Measurements from ENCODE around the gene NID1.
A peak's percentile ranks its signal among the peaks of the same experiment; 100 is the strongest.
"Not testable (repeated sequence)": the region's sequence is repeated elsewhere in the genome, so short reads cannot be mapped to it uniquely, and the experiment has no call there.

DNA sequence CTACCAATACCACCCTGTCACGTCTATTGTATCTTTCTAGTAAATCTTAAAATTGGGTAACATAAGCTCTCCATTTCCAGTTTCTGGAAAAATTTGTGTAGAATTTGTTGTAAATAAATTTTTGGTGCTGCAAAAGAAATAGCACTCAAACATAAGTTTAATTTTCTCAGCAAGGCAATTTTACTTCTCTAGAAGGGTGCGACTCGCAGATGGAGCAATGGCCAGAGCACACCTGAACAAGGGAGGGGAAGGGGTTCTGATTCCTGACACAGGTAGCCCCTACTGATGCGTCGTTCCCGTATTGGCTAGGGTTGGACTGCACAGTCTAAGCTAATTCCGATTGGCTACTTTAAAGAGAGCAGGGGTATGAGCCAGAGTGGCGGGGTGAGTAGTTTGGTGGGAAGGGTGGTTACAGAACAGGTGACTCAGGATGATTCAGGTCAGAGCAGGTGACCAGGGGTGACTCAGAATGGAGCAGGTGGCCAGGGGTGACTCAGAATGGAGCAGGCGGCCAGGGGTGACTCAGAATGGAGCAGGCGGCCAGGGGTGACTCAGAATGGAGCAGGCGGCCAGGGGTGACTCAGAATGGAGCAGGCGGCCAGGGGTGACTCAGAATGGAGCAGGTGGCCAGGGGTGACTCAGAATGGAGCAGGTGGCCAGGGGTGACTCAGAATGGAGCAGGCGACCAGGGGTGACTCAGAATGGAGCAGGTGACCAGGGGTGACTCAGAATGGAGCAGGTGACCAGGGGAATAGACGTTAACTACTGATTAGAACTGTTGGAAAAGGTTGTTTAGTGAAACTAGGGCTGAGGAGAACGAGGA, 32.0 kb upstream of the NID1 start:
- TF ChIP-seq, protein P1, sequence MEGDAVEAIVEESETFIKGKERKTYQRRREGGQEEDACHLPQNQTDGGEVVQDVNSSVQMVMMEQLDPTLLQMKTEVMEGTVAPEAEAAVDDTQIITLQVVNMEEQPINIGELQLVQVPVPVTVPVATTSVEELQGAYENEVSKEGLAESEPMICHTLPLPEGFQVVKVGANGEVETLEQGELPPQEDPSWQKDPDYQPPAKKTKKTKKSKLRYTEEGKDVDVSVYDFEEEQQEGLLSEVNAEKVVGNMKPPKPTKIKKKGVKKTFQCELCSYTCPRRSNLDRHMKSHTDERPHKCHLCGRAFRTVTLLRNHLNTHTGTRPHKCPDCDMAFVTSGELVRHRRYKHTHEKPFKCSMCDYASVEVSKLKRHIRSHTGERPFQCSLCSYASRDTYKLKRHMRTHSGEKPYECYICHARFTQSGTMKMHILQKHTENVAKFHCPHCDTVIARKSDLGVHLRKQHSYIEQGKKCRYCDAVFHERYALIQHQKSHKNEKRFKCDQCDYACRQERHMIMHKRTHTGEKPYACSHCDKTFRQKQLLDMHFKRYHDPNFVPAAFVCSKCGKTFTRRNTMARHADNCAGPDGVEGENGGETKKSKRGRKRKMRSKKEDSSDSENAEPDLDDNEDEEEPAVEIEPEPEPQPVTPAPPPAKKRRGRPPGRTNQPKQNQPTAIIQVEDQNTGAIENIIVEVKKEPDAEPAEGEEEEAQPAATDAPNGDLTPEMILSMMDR (IDR thresholded peaks at IDR 0.05; ENCODE audit: low read depth, low read length, missing input control) = not testable (repeated sequence)
- TF ChIP-seq JUND (IDR thresholded peaks at IDR 0.05) = peak; percentile 98 to 99
- TF ChIP-seq, protein P2, sequence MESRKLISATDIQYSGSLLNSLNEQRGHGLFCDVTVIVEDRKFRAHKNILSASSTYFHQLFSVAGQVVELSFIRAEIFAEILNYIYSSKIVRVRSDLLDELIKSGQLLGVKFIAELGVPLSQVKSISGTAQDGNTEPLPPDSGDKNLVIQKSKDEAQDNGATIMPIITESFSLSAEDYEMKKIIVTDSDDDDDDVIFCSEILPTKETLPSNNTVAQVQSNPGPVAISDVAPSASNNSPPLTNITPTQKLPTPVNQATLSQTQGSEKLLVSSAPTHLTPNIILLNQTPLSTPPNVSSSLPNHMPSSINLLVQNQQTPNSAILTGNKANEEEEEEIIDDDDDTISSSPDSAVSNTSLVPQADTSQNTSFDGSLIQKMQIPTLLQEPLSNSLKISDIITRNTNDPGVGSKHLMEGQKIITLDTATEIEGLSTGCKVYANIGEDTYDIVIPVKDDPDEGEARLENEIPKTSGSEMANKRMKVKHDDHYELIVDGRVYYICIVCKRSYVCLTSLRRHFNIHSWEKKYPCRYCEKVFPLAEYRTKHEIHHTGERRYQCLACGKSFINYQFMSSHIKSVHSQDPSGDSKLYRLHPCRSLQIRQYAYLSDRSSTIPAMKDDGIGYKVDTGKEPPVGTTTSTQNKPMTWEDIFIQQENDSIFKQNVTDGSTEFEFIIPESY (IDR thresholded peaks at IDR 0.05) = not testable (repeated sequence)
- peak; percentile 16 to 23 for TF ChIP-seq HNF4A (conservative IDR thresholded peaks at IDR 0.05)
- not testable (repeated sequence) for TF ChIP-seq YY1 (IDR thresholded peaks at IDR 0.05); EGR1 (IDR thresholded peaks at IDR 0.05; ENCODE audit: low read depth in 2 of 2)
